OCI-LY3 (cell line): Measurements from ENCODE around the gene EPHA2.

Experiments
- H2AFZ ChIP-seq: fragments of 200-600, 300-600 bp; shearing (Covaris generic); 2 replicates; pipeline ENCODE4 v1.6.0; 2014; ENCODE audit warnings: antibody characterized with exemption, low read depth, low read length
- H3K27ac ChIP-seq: fragments of 200-600, 300-600 bp; sonication (generic); 2 replicates; pipeline ENCODE4 v1.5.1; 2014; ENCODE audit warnings: mild to moderate bottlenecking, low read length, moderate library complexity, mixed read lengths
- H3K27me3 ChIP-seq: fragments of 200-600, 300-600 bp; sonication (generic); 2 replicates; pipeline ENCODE4 v1.6.1; 2014; ENCODE audit warnings: low read depth, low read length, mixed read lengths
- H3K36me3 ChIP-seq: fragments of 200-600, 300-600 bp; sonication (generic); replicated peaks from 2 replicates; pipeline ENCODE3; 2014; ENCODE audit warnings: low read depth, low read length, mixed read lengths
- H3K4me1 ChIP-seq: fragments of 300-600, 200-600 bp; sonication (generic); 2 replicates; pipeline ENCODE4 v1.6.1; 2014; ENCODE audit warnings: low read length, mixed read lengths
- H3K4me2 ChIP-seq: fragments of 200-600, 300-600 bp; sonication (generic); 2 replicates; pipeline ENCODE4 v1.6.1; 2014; ENCODE audit warnings: low read length, mixed read lengths
- H3K4me3 ChIP-seq: fragments of 300-600, 200-600 bp; sonication (generic); 2 replicates; pipeline ENCODE4 v1.5.1; 2014; ENCODE audit warnings: antibody characterized with exemption, mild to moderate bottlenecking, low read length, moderate library complexity
- H3K79me2 ChIP-seq: fragments of 300-600, 200-600 bp; shearing (Covaris generic); 2 replicates; pipeline ENCODE4 v1.6.1; 2014; ENCODE audit warnings: mild to moderate bottlenecking, low read length, mixed read lengths
- H3K9ac ChIP-seq: fragments of 300-600, 200-600 bp; shearing (Covaris generic); 2 replicates; pipeline ENCODE4 v1.6.0; 2014; ENCODE audit warnings: mild to moderate bottlenecking, low read length, moderate library complexity
- H3K9me3 ChIP-seq: fragments of 200-600, 300-600 bp; shearing (Covaris generic); 2 replicates; pipeline ENCODE4 v1.6.1; 2014; ENCODE audit warnings: low read length, mixed read lengths; ENCODE audit not compliant: insufficient read depth
- H4K20me1 ChIP-seq: fragments of 200-600, 300-600 bp; sonication (generic); 2 replicates; pipeline ENCODE4 v1.6.1; 2016; ENCODE audit warnings: low read length, mixed read lengths; ENCODE audit not compliant: insufficient read depth
- EZH2phosphoT487 ChIP-seq: fragments of 200-600 bp; shearing (Covaris generic); IDR thresholded peaks from 2 replicates; pipeline ENCODE4 v1.6.1; 2018; ENCODE audit warnings: antibody characterized with exemption, mixed run types, low read depth
- TF ChIP-seq, protein P1 (sequence below): fragments of 200-600, 300-600 bp; sonication (generic); IDR thresholded peaks from 2 replicates; pipeline ENCODE4 v1.5.1; 2014; ENCODE audit warnings: antibody characterized with exemption, low read length, low read depth

Gene EPHA2

DNA sequence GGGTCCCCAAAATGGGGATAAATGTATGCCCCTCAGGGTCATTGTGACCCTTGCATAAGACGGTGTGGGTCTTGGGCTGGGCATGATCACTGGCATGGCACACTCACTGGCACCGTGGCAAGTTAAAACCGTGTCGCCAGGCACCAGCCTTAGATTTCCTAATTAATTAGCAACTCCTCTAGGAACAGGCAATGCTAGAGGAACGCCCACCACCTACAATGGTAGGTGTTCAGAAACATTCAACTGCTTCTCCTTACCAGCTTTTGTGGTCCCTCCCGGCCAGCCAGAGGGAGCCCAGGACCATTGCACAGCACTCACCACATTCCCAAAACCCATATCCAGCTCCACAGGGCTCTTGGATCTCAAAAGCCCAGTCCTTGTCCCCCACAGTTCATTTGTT is 36.4 kb downstream of the EPHA2 start:
- no peak for TF ChIP-seq EZH2phosphoT487
- TF ChIP-seq, protein P1, sequence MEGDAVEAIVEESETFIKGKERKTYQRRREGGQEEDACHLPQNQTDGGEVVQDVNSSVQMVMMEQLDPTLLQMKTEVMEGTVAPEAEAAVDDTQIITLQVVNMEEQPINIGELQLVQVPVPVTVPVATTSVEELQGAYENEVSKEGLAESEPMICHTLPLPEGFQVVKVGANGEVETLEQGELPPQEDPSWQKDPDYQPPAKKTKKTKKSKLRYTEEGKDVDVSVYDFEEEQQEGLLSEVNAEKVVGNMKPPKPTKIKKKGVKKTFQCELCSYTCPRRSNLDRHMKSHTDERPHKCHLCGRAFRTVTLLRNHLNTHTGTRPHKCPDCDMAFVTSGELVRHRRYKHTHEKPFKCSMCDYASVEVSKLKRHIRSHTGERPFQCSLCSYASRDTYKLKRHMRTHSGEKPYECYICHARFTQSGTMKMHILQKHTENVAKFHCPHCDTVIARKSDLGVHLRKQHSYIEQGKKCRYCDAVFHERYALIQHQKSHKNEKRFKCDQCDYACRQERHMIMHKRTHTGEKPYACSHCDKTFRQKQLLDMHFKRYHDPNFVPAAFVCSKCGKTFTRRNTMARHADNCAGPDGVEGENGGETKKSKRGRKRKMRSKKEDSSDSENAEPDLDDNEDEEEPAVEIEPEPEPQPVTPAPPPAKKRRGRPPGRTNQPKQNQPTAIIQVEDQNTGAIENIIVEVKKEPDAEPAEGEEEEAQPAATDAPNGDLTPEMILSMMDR = no peak
- Histone ChIP-seq H3K9me3 (no peaks in the 10 kb centered on the region), H2AFZ (no peak overlapping the region), H3K27ac (no peak overlapping the region), H3K9ac (no peak overlapping the region), H3K79me2 (no peaks in the 10 kb centered on the region), H3K27me3 (no peaks in the 10 kb centered on the region), H3K36me3 (no peaks in the 10 kb centered on the region), H3K4me3 (no peak overlapping the region), H3K4me2 (no peak overlapping the region), H4K20me1 (no peaks in the 10 kb centered on the region), H3K4me1 (no peaks in the 10 kb centered on the region)

- Histone ChIP-seq H4K20me1 (no peaks in the 10 kb centered on the region), H3K27me3 (no peaks in the 10 kb centered on the region), H3K4me2 (no peak overlapping the region), H3K9ac (no peak overlapping the region), H3K4me3 (no peak overlapping the region), H2AFZ (no peak overlapping the region), H3K79me2 (no peaks in the 10 kb centered on the region), H3K27ac (no peak overlapping the region), H3K4me1 (no peaks in the 10 kb centered on the region), H3K9me3 (no peaks in the 10 kb centered on the region), H3K36me3 (no peaks in the 10 kb centered on the region)
- TF ChIP-seq EZH2phosphoT487 = no peak
- TF ChIP-seq, protein P1 = no peak
Observed at GRCh38 chr1:16118706-16119105, 37.2 kb downstream of the EPHA2 start.

DNA sequence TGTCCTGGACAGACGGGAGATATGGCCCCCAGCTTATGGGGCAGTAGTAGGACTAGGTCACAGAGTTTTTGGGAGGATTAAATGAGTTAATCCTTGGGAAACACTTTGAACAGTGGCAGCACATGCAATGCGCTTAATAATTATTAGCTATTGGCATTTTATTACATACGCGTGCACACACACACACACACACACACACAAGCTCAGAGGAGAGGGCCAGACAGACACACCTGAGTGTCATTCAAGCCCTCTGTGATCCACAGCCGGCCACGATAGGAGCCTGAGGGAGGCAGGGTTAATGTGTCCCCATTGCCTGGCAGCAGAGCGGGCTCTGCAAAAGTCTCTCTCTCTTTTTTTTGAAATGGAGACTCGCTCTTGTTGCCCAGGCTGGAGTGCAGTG is 37.9 kb downstream of the EPHA2 start:
- H3K9ac ChIP-seq = no peak overlapping the region
- no peaks in the 10 kb centered on the region for H3K4me1 ChIP-seq
- TF ChIP-seq, protein P1 = no peak
- TF ChIP-seq EZH2phosphoT487 = no peak
- no peaks in the 10 kb centered on the region for H3K79me2 ChIP-seq
- no peaks in the 10 kb centered on the region for H3K9me3 ChIP-seq
- no peak overlapping the region for H2AFZ ChIP-seq
- no peak overlapping the region for H3K4me3 ChIP-seq
- H3K27ac ChIP-seq = no peak overlapping the region
- H3K27me3 ChIP-seq = no peaks in the 10 kb centered on the region
- no peak overlapping the region for H3K4me2 ChIP-seq
- H4K20me1 ChIP-seq = no peaks in the 10 kb centered on the region
- no peaks in the 10 kb centered on the region for H3K36me3 ChIP-seq

DNA sequence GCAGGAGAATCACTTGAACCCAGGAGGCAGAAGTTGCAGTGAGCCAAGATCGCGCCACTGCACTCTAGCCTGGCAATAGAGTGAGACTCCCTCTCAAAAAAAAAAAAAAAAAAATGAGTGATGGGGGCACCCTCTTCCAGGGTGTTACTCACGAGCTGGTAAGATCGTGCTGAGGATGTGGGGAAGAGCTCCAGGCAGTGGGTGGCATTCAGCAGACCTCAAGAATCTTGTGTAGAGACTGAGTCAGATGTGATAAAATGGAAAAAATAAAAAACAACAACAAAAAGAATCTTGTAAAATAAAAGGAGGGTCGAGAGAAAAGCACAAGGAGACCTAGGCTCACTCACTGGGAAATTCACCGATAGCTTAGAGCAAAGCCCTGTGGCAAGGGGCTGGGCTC is 38.5 kb downstream of the EPHA2 start:
- H3K9me3 ChIP-seq = no peaks in the 10 kb centered on the region
- TF ChIP-seq, protein P1 = no peak
- TF ChIP-seq EZH2phosphoT487 = no peak
- no peak overlapping the region for H3K27ac ChIP-seq
- H3K4me2 ChIP-seq = no peak overlapping the region
- no peaks in the 10 kb centered on the region for H4K20me1 ChIP-seq
- H3K36me3 ChIP-seq = no peaks in the 10 kb centered on the region
- no peaks in the 10 kb centered on the region for H3K4me1 ChIP-seq
- H3K4me3 ChIP-seq = no peak overlapping the region
- H3K27me3 ChIP-seq = no peaks in the 10 kb centered on the region
- H2AFZ ChIP-seq = no peak overlapping the region
- H3K9ac ChIP-seq = no peak overlapping the region
- H3K79me2 ChIP-seq = no peaks in the 10 kb centered on the region
